Ishikawa (cell line): ENCODE measurements around the gene FOXF1.

ENCODE experiments used
- CEBPB ChIP-seq: IDR thresholded peaks from 2 replicates; pipeline ENCODE4 v1.6.1; 2012
- CREB1 ChIP-seq: IDR thresholded peaks from 2 replicates; pipeline ENCODE4 v1.6.1; 2012; ENCODE audit warnings: low read depth
- EGR1 ChIP-seq: IDR thresholded peaks from 2 replicates; pipeline ENCODE4 v1.6.1; 2012
- EP300 ChIP-seq: IDR thresholded peaks from 2 replicates; pipeline ENCODE4 v1.6.1; 2012; ENCODE audit warnings: borderline replicate concordance
- FOXM1 ChIP-seq: IDR thresholded peaks from 2 replicates; pipeline ENCODE4 v1.6.1; 2012; ENCODE audit warnings: low read depth, borderline replicate concordance
- MAX ChIP-seq: IDR thresholded peaks from 2 replicates; pipeline ENCODE4 v1.6.1; 2012
- NFIC ChIP-seq: IDR thresholded peaks from 2 replicates; pipeline ENCODE4 v1.6.1; 2012
- RAD21 ChIP-seq: IDR thresholded peaks from 2 replicates; pipeline ENCODE4 v1.6.1; 2012; ENCODE audit warnings: low read depth
- TAF1 ChIP-seq: IDR thresholded peaks from 2 replicates; pipeline ENCODE4 v1.6.1; 2012; ENCODE audit warnings: low read depth, mild to moderate bottlenecking
- TCF12 ChIP-seq: IDR thresholded peaks from 2 replicates; pipeline ENCODE4 v1.6.1; 2012; ENCODE audit warnings: low read depth
- TEAD4 ChIP-seq: IDR thresholded peaks from 2 replicates; pipeline ENCODE4 v1.6.1; 2012
- YY1 ChIP-seq: IDR thresholded peaks from 2 replicates; pipeline ENCODE4 v1.6.1; 2012; ENCODE audit warnings: low read depth
- ZBTB7A ChIP-seq: IDR thresholded peaks from 2 replicates; pipeline ENCODE4 v1.6.1; 2012; ENCODE audit warnings: low read depth
- TF ChIP-seq, protein P1 (sequence below): IDR thresholded peaks from 2 replicates; pipeline ENCODE4 v1.6.1; 2012
- TF ChIP-seq, protein P2 (sequence below): IDR thresholded peaks from 2 replicates; pipeline ENCODE4 v1.6.1; 2012; ENCODE audit warnings: low read depth, mild to moderate bottlenecking

FOXF1 gene

DNA sequence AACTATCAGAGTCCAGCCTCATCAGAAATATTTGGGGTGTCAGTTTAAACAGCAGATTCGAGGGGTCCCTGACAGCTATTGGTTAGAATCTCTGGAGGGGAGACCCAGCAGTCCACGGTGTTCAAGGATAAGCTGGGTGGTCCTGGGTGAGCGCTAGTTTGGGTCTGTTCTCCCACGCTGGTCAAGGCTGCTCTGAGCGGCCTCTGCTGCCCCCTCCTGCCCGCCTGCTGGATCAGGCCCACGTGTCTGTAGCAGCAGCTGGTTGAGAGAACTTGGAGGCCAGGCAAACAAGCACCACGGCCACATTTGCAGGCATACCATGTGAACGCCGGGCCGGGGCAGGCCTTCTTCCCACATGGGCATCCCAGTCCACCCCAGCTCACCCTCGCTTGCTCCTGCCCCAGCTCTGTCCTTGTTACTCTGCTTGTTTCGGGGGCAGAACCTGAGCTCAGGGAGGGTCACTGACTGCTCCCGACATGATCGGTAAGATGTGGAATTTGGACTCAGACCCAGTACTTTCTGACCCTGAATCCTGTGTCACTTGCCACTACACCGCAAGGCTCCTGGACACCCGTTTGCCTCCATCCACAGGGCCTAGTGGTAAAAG, 7.4 kb downstream of the FOXF1 start:
- TF ChIP-seq TEAD4 (no peak), MAX (peak; percentile 32; the same call in 1 of the 2 replicates), EGR1 (no peak), CEBPB (no peak), RAD21 (peak; percentile 70), YY1 (no peak), TAF1 (no peak), EP300 (no peak), ZBTB7A (no peak), NFIC (no peak), CREB1 (no peak), FOXM1 (no peak), TCF12 (no peak)
- TF ChIP-seq, protein P1, sequence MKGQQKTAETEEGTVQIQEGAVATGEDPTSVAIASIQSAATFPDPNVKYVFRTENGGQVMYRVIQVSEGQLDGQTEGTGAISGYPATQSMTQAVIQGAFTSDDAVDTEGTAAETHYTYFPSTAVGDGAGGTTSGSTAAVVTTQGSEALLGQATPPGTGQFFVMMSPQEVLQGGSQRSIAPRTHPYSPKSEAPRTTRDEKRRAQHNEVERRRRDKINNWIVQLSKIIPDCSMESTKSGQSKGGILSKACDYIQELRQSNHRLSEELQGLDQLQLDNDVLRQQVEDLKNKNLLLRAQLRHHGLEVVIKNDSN = peak; percentile 57; the same call in 1 of the 2 replicates
- TF ChIP-seq, protein P2, sequence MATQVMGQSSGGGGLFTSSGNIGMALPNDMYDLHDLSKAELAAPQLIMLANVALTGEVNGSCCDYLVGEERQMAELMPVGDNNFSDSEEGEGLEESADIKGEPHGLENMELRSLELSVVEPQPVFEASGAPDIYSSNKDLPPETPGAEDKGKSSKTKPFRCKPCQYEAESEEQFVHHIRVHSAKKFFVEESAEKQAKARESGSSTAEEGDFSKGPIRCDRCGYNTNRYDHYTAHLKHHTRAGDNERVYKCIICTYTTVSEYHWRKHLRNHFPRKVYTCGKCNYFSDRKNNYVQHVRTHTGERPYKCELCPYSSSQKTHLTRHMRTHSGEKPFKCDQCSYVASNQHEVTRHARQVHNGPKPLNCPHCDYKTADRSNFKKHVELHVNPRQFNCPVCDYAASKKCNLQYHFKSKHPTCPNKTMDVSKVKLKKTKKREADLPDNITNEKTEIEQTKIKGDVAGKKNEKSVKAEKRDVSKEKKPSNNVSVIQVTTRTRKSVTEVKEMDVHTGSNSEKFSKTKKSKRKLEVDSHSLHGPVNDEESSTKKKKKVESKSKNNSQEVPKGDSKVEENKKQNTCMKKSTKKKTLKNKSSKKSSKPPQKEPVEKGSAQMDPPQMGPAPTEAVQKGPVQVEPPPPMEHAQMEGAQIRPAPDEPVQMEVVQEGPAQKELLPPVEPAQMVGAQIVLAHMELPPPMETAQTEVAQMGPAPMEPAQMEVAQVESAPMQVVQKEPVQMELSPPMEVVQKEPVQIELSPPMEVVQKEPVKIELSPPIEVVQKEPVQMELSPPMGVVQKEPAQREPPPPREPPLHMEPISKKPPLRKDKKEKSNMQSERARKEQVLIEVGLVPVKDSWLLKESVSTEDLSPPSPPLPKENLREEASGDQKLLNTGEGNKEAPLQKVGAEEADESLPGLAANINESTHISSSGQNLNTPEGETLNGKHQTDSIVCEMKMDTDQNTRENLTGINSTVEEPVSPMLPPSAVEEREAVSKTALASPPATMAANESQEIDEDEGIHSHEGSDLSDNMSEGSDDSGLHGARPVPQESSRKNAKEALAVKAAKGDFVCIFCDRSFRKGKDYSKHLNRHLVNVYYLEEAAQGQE = no peak

- TF ChIP-seq YY1 (no peak), NFIC (no peak), CREB1 (no peak), CEBPB (no peak), FOXM1 (no peak), TCF12 (no peak), TEAD4 (no peak), RAD21 (no peak), EGR1 (no peak)
- TF ChIP-seq, protein P2 = no peak
- TF ChIP-seq, protein P1 = no peak
These were observed 8.8 kb downstream of the FOXF1 start for GRCh38 chr16:86519007-86519648.

DNA sequence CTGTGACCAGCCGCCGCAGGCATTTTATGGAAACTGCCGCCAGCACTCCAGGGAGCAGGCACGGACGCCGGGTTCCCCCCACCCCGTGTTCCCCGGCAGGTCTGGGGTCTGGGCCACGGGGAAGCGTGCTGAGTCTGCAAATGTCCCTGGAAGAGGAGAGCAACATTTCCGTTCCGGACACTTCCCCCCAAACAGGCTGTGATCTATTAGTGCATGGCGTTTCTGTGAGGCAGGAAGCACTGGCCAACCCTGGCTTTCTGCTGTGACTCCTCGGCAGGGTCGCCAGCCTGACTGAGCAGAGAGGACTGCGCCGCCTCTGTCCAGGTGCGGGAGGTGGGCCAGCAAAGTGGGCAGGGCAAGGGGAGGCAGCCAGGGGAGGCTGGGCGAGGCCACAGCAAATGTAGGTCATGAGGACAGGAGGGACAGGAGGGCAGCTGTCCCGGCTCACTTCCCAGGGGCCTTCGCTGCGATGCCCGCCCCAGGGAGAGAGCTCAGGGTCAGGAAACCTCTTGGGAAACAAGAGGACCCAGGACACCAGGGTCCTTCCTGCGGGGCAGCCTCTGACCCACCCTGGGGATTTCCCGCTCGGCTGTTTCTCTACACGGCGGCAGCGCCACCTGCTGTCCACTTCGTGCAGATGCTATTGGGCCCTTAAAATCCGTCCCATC, 9.5 kb downstream of the FOXF1 start:
- TF ChIP-seq TAF1 = no peak
- no peak for TF ChIP-seq EP300
- peak; percentile 79 for TF ChIP-seq RAD21

GRCh38 chr16:86520317-86521210, 10.2 kb downstream of the FOXF1 start:
- TF ChIP-seq TAF1 (no peak), TEAD4 (no peak), YY1 (no peak), TCF12 (no peak), RAD21 (no peak), EGR1 (no peak), EP300 (no peak), NFIC (no peak), CREB1 (no peak), FOXM1 (no peak), ZBTB7A (no peak), CEBPB (no peak), MAX (no peak)
- TF ChIP-seq, protein P2 = no peak
- TF ChIP-seq, protein P1 = no peak
